COLO668 (cell line): ENCODE measurements around the gene R3HCC1L.

Experiments
- DNase-seq: peaks from one replicate; lab custom pipeline; 2025; ENCODE audit not compliant: unreplicated experiment; lab: John Stamatoyannopoulos, UW

The R3HCC1L gene

GRCh38 chr10:98134431-98135221, at the start of gene R3HCC1L:
Gene R3HCC1L, plus strand, starts transcription at chr10:98134657. Its CDS starts 73,458 bp downstream, at chr10:98208115.
- peak; percentile 90 for DNase-seq

- DNase-seq: no peak
These were observed 49.2 kb upstream of the R3HCC1L start for GRCh38 chr10:98085238-98085637.

DNA sequence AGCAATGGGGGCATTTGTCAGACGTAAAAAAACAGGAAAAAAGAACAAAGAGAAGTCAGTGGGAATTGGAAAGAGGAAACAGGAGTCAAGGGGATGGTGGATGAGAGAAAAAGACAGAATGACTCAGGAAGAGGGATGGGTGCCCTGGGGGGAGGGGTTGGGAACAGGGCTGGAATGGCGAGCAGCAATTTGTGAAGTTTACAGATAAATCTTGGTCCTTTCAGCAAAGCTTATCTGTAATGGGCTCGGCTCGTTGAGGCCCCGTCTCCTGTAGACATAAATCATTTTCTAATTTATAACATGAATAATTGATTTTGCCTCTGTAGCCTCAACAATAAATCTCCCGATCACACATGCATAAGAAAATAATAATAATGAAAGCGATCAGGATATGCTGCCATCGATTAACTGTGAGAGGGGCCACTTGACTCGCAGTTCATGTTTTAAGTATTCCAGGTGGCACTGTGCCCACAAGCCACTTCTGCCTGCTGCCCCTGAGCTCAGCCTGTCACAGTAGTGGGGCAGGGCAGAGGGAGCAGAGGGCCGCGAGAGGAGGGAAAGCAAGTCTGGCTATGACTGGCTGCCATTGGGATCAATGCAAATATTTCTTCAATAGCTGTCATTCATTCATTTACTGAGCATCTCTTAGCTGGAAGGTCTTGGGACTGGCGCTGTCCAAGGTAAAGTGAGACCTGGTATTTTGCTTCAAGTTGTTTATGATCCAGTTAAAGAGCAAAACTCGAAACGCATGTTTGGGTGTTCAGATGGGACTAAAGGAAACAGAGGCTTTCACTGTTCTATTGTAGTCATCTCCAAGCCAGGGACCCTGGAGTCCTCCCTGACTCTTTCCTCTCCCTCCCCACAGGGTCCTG, 47.4 kb upstream of the R3HCC1L start:
- DNase-seq: peak; percentile 39

- no peak for DNase-seq
These were observed 46.1 kb upstream of the R3HCC1L start for GRCh38 chr10:98088186-98088971.

- no peak for DNase-seq
These were observed 43.6 kb upstream of the R3HCC1L start for GRCh38 chr10:98090822-98091221.

GRCh38 chr10:98096316-98096715, 38.1 kb upstream of the R3HCC1L start:
- no peak for DNase-seq

- DNase-seq: no peak
These were observed 37.7 kb upstream of the R3HCC1L start for GRCh38 chr10:98096731-98097130.

- DNase-seq: no peak
These were observed 37.3 kb upstream of the R3HCC1L start for GRCh38 chr10:98097175-98097574.

- DNase-seq: peak; percentile 46
These were observed 36.8 kb upstream of the R3HCC1L start for GRCh38 chr10:98097616-98098015.

GRCh38 chr10:98098247-98098646, 36.2 kb upstream of the R3HCC1L start:
- DNase-seq: no peak

DNA sequence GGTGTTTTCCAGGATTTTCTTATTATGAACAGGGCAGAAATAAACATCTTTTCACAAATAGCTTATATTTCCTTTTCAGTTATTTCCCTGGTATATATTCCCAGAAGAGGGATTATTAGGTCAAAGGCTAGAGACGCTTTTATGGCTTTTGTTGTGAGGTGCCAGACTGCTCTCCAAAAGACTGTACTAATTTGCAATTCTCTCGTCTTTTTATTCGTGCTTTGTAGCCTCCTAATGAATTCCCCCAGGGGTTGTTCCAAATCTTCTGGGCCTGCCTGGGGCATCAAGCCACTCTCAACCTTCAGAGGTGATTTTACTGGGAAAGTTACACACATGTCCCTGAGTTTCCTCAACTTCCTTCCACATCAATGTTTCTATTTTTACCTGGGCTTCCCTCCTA, 34.0 kb upstream of the R3HCC1L start:
- DNase-seq: no peak

DNA sequence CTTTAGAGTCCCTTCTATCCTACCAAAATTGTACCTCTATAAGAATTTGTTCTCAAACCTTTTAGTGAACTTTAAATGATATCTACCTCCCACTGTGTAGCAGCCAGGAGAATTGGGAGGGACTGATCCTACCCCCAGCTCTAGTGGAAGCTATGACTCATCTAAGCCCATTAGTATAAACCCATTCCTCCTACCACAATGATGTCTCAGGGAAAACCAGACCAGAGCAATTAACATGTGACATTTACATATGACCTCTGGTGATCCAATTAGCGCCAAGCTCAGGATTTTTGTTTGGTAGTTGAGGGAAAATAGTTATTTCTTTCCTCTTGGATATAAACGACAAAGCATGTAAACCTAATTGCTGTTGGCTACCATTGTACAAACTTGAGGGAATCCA, 33.1 kb upstream of the R3HCC1L start:
- DNase-seq: no peak

GRCh38 chr10:98104125-98104524, 30.3 kb upstream of the R3HCC1L start:
- no peak for DNase-seq

DNA sequence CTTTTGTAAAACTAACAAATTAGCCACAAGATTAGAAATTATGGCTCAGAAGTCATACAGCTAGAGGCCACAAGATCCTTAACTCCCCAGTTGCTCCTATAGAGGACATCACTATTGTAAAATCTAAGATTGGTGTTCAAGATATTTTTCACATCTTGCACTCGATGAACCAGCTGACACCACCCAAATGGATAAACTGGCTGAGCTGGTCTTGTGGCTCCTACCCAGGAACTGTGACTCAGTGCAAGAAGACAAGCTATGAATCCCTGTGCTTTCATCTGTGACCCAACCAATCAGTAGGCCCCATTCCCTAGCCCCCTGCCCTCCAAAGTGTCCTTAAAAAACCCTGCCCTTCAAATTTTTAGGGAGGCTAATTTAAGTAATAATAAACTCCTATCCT, 27.9 kb upstream of the R3HCC1L start:
- no peak for DNase-seq

- no peak for DNase-seq
These were observed 26.6 kb upstream of the R3HCC1L start for GRCh38 chr10:98107644-98108430.

DNA sequence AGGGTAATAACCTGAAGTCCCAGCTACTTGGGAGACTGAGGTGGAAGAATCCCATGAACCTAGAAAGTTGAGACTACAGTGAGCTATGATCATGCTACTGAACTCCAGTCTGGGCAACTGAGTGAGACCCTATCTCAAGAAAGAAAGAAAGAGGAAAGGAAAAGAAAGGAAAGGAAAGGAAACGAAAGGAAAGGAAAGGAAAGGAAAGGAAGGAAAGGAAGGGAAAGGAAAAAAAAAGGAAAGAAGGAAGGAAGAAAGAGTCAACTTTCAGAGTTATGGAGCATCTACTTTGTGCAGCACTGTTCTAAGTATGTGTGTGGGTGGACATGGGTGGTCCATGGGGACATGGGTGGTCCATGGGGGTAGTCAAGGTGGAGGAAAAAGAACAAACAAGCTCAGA, 24.1 kb upstream of the R3HCC1L start:
- DNase-seq: no peak

GRCh38 chr10:98115031-98115787, 19.2 kb upstream of the R3HCC1L start:
- no peak for DNase-seq

- no peak for DNase-seq
These were observed 14.6 kb upstream of the R3HCC1L start for GRCh38 chr10:98119891-98120290.

GRCh38 chr10:98125940-98126631, 8.4 kb upstream of the R3HCC1L start:
- DNase-seq: no peak
